Measurements from ENCODE around the gene DBT.

DNA sequence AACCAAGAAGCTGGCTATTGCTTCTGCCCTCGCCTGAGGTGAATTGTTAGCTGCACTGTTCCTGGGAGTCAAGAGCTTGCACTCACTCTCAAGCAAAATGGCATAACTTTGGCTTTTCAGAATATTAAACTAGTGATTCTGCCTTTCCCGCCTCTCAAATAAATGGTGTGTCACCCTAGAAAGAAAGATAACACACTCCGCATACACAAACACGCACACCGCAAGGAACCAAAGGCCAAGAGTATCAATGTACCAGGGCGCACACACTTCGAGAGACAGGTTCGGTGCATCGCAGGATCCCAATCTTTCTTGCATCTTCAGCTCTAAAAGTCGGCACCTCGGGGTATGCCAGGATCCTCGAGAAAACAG is 15.9 kb upstream of the DBT start:
- TF ChIP-seq, protein P1, sequence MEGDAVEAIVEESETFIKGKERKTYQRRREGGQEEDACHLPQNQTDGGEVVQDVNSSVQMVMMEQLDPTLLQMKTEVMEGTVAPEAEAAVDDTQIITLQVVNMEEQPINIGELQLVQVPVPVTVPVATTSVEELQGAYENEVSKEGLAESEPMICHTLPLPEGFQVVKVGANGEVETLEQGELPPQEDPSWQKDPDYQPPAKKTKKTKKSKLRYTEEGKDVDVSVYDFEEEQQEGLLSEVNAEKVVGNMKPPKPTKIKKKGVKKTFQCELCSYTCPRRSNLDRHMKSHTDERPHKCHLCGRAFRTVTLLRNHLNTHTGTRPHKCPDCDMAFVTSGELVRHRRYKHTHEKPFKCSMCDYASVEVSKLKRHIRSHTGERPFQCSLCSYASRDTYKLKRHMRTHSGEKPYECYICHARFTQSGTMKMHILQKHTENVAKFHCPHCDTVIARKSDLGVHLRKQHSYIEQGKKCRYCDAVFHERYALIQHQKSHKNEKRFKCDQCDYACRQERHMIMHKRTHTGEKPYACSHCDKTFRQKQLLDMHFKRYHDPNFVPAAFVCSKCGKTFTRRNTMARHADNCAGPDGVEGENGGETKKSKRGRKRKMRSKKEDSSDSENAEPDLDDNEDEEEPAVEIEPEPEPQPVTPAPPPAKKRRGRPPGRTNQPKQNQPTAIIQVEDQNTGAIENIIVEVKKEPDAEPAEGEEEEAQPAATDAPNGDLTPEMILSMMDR (IDR thresholded peaks at IDR 0.05), result no peak
- TF ChIP-seq EP300 (IDR thresholded peaks at IDR 0.05), result no peak

All from tibial nerve (tissue), 4 donors.